Stimulated activated CD8-positive, alpha-beta memory T cell treated with anti-CD3 and anti-CD28 coated beads, Interleukin-12 subunit alpha, Interleukin-12 subunit beta, amount 100 ng/mL, for 24 hours (primary cell): ENCODE data around the gene ENHO.

Experiments
- DNase-seq: peaks from one replicate; pipeline ENCODE4 v3.0.0-alpha.2; 2020; ENCODE audit errors: extremely low read depth

ENHO gene

GRCh38 chr9:34522971-34523797 is at the start of gene ENHO:
ENHO (minus strand) TSS chr9:34522990; CDS start chr9:34521695, 1,295 bp downstream.
- peak; percentile 67 for DNase-seq

- DNase-seq: no peak
These were observed 49.3 kb upstream of the ENHO start for GRCh38 chr9:34572092-34572491.

GRCh38 chr9:34571481-34571810 is 48.7 kb upstream of the ENHO start:
- DNase-seq: no peak

- no peak for DNase-seq
These were observed 48.2 kb upstream of the ENHO start for GRCh38 chr9:34570809-34571480.

GRCh38 chr9:34570376-34570775 is 47.6 kb upstream of the ENHO start:
- DNase-seq: no peak

GRCh38 chr9:34568774-34569173 is 46.0 kb upstream of the ENHO start:
- DNase-seq: no peak

- DNase-seq: no peak
These were observed 45.3 kb upstream of the ENHO start for GRCh38 chr9:34568133-34568532.

- no peak for DNase-seq
These were observed 44.2 kb upstream of the ENHO start for GRCh38 chr9:34566972-34567371.

GRCh38 chr9:34566322-34566721 is 43.5 kb upstream of the ENHO start:
- DNase-seq: no peak

- DNase-seq: no peak
These were observed 43.1 kb upstream of the ENHO start for GRCh38 chr9:34565856-34566255.

GRCh38 chr9:34564617-34565016 is 41.8 kb upstream of the ENHO start:
- DNase-seq: no peak

GRCh38 chr9:34563262-34563661 is 40.5 kb upstream of the ENHO start:
- no peak for DNase-seq

- DNase-seq: no peak
These were observed 39.5 kb upstream of the ENHO start for GRCh38 chr9:34562135-34562745.

GRCh38 chr9:34560599-34561214 is 37.9 kb upstream of the ENHO start:
- no peak for DNase-seq

GRCh38 chr9:34559624-34560455 is 37.0 kb upstream of the ENHO start:
- no peak for DNase-seq

- DNase-seq: no peak
These were observed 36.3 kb upstream of the ENHO start for GRCh38 chr9:34558919-34559623.

GRCh38 chr9:34558364-34558763 is 35.6 kb upstream of the ENHO start:
- no peak for DNase-seq

- DNase-seq: no peak
These were observed 34.9 kb upstream of the ENHO start for GRCh38 chr9:34557426-34558321.

- no peak for DNase-seq
These were observed 34.2 kb upstream of the ENHO start for GRCh38 chr9:34556949-34557348.

- DNase-seq: no peak
These were observed 33.2 kb upstream of the ENHO start for GRCh38 chr9:34555936-34556525.
